ENCODE results near the gene SYT14.
"Not testable (repeated sequence)": the region's sequence is repeated elsewhere in the genome, so short reads cannot be mapped to it uniquely, and the experiment has no call there.

SYT14 gene

GRCh38 chr1:210027994-210028393 lies 90.0 kb downstream of the SYT14 start:
- no peak for DNase-seq

GRCh38 chr1:210031473-210031872 lies 93.5 kb downstream of the SYT14 start:
- DNase-seq: no peak

DNA sequence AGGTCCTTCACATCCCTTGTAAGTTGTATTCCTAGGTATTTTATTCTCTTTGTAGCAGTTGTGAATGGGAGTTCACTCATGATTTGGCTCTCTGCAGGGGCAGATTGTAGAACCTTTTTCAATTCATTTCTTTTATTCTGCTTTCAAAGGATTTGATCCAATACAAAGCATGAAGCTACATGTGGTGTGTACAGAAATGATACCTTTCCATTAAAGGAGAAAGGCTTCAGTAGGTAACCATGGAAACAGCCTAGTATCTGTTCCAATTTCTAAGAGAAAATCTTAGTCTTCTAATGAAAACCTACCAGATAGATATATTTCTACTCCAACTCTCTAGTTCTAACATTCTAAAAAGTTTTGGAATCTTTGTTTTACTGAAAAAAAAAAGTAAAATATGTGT lies 105.0 kb downstream of the SYT14 start:
- DNase-seq: no peak

DNA sequence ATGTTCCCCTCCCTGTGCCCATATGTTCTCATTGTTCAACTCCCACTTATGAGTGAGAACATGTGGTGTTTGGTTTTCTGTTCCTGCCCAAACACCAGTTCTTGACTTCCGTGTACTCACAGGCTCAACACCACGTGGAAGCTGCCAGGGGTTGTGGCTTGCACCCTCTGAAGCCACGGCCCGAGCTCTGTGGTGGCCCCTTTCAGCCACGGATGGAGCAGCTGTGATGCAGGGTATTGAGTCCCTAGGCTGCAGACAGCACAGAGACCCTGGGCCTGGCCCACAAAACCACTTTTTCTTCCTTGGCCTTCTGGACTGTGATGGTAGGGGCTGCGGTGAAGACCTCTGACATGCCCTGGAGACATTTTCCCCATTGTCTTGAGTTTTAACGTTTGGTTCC lies 111.6 kb downstream of the SYT14 start:
- DNase-seq: no peak

DNA sequence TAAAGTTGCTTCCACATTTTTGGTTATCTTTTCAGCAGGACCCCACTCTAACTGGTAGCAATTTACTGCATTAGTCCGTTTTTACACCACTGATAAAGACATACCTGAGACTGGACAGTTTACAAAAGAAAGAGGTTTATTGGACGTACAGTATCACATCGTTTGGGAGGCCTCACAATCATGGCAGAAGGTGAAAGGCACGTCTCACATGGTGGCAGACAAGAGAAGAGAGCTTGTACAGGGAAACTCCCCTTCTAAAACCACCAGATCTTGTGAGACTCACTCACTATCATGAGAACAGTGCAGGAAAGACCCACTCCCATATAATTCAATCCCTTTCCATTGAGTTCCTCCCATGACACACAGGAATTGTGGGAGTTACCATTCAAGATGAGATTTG lies 112.5 kb downstream of the SYT14 start:
- not testable (repeated sequence) for DNase-seq

GRCh38 chr1:210053126-210053525 lies 115.1 kb downstream of the SYT14 start:
- no peak for DNase-seq

DNA sequence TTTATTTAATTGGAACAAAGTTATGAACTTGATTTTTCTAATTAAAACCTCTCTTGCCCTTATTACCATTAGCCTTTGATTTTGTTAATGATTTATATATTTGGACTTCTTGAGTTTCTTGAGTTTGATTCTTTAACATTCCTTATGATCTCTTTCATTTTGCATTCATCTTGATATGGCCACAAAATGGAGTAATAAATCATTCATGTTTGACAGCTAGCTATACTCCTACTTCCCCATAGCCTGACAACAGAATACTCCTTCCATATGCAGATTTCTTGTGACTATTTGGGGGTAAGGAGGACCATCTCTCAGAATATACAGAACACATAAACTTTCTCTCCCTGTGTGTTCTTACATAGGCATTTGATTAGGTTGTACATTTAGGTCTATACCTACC lies 119.6 kb downstream of the SYT14 start:
- no peak for DNase-seq

DNA sequence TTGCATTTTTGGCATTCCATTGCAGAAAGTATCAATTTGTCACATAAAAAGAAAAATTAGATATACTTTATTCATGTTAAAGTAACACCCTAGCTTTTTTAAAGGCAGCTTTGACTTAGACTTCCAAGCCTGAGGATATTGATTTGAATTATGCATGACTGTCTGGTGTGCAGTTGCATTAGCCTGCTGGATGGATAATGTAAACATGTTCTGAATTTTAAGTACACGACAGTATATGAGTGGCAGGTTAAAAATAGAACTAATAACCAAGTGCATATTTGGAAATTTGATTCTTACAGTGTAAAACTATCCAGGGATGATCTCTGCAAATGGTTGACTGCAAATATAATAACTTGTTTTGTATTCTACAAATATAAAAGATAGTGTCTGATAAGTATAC lies 124.0 kb downstream of the SYT14 start:
- no peak for DNase-seq

GRCh38 chr1:210070531-210070930 lies 132.5 kb downstream of the SYT14 start:
- no peak for DNase-seq

DNA sequence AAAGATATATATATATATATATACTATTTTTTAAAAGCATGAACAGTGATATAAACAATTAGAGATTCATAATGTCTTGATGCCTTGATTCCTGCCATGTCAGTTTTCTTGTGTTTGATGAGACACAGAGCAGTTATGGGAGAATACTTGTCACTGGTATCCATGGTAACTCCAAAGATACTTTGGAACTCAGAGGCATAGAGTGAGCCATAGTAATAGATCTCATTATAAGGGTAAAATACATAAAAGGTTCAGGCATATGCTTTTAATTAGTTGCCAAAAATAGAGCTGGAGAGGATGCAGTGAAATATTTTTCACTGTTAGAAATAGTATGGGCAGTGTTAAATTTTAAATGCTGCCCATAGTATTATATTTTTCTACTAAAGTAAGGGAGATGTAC lies 134.1 kb downstream of the SYT14 start:
- no peak for DNase-seq

DNA sequence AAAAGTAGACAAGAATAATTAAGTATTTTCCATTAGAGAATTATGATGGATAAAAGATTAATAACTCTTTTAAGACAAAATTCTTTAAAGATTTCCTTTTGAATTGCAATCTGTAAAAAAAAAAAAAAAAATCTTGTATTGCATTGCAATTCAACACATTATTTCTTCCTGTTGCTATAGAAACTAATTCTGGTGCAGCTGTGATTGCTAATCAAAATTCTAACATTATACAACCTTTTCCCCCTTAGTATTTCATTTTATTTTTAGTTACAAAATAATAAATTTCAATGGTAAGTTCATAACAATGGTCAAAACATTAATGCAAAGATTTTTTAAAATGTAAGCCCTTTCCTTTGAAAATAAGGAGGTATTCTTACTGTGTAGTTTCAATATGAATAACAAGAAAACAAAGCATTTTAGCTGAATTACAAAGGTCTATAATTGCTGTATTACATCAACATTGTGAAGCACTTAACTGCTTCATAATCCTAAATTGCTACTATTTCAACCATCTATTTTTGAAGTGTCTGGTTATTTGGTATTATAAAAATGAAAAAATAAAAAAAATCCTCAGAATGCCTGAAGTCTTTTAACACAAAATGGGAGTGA lies 135.0 kb downstream of the SYT14 start:
- DNase-seq: no peak

DNA sequence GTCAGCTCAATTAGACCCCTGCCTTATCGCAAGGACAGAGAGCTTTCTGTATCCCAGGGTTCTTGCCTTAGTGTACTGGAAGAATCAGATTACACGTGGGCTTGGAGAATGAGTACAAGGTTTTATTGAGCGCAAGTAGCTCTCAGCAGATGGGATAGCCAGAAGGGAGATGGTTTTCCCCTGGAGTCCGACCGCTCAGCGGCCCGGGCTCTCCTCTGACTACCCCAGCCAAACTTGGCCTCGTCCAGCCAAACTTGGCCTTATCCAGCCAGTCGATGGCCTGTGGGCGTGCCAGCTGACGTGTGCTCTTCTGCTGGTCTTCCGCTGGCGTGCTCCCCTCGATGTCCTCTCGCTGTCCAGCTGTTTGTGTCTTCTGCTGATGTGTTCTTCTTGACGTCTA lies 136.9 kb downstream of the SYT14 start:
- no peak for DNase-seq

GRCh38 chr1:210076620-210077019 lies 138.6 kb downstream of the SYT14 start:
- DNase-seq: no peak

GRCh38 chr1:210081494-210081893 lies 143.5 kb downstream of the SYT14 start:
- DNase-seq: no peak

- DNase-seq: no peak
These were observed 147.3 kb downstream of the SYT14 start for GRCh38 chr1:210085359-210085758.

DNA sequence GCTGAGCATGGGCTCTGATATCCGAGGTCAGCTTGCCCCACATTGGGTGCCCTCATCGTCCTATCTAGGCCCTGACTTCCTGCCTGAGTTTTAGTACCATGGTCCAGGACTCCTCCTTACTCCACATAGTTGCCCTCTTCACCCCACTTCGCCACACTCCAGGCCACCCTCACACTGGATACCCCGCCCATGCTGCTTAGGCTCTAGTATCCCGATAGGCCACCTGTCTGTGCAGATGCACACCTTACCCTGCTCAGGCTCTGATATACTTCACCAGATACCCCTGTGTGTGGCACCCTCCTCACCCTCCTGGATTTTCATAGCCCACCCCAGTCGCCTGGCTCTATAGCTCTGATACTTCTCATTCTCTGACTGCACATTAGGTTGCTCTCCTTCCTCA lies 149.0 kb downstream of the SYT14 start:
- no peak for DNase-seq

GRCh38 chr1:210089855-210090254 lies 151.8 kb downstream of the SYT14 start:
- no peak for DNase-seq

DNA sequence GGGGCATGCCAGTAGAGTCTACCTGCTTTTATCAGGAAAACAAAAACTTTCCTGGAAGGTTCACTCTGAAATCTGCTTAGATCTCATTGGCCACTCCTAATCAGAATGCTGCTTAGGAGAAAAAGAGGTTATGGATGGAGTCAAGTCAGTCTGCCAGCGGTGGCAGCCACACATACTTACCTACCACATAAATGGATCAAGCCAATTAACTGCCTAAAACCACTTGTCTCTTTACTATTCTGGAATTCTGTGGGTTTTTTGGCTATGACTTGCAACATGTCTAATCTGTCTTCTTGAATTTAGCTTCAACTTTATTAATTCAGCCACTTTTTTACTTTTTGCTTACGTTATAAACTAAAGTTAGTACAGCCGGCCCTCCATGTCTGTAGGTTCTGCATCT lies 154.3 kb downstream of the SYT14 start:
- DNase-seq: no peak

- DNase-seq: no peak
These were observed 155.4 kb downstream of the SYT14 start for GRCh38 chr1:210093461-210093860.

- no peak for DNase-seq
These were observed 160.3 kb downstream of the SYT14 start for GRCh38 chr1:210098356-210098755.

DNA sequence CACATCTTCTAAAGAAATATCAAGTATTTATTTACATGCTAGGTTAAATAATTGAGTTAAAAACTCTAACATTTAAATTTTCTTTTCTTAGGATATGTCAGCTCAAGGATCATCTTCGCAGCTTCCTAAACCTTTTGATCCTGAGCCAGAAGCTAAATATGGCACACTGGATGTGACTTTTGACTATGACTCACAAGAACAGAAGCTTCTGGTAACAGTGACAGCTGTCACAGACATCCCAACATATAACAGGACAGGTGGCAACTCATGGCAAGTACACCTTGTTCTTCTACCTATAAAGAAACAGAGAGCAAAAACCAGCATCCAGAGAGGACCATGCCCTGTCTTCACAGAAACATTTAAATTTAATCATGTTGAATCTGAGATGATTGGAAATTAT lies 161.9 kb downstream of the SYT14 start:
- DNase-seq: no peak

DNA sequence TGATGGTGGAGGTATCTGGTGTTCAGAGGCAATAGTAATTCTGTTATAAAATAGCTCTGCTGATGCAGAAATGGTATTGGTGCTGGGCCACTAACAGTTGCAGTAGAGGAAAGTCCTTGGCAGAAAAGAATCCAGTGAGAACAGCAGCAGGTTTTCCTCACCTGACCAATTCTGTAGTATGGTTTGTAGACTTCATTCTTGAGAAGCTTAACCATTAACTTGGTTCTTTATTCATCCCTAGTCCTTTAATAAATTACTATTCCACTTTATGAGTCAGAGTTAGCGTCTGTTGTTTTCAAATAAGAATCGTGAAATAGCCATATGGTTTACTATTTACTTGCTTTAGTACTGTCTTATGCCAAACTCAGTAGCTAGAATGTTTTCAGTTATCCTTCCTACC lies 166.1 kb downstream of the SYT14 start:
- no peak for DNase-seq

- not testable (repeated sequence) for DNase-seq
These were observed 174.9 kb downstream of the SYT14 start for GRCh38 chr1:210112906-210113305.

DNA sequence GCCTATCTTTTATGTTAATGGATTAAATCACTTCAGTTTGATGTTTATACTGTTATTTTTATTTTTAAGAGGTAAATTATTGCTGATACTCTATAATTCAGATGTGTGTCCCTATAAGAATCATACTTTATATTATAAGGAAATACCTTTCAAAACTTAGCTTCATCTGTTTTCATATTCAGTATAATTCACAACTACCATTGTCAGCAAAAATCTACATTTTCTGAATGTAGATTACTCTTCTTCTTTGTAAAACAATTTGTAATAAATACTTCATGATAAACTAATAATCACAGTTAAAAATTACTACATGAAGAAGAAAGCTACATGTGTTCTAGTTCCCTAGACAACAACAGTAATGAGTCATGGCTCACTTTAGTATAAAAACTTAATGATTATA lies 179.2 kb downstream of the SYT14 start:
- no peak for DNase-seq

DNA sequence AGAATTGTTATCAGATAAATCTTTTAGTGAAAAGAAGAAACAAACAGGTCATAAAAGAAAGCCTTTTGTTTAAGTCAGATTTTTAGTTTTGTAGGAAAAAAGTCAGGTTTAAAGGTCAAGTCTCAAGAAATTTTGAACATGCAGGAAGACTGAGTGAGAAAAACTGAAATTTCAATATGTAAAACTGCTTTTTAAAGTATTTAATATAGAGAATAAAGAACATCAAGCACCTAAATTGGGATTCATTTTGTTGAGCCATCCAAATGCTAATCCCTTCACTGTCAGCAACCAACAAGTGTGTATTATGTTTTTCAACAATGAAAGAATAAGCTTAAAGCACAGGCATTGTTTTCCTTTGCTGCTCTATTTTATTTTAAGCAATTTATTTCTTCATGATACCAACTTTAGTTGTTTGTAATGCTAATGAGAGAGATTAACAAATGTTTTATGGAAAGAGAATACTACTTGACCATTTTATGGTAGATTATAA lies 179.7 kb downstream of the SYT14 start:
- DNase-seq: no peak

DNA sequence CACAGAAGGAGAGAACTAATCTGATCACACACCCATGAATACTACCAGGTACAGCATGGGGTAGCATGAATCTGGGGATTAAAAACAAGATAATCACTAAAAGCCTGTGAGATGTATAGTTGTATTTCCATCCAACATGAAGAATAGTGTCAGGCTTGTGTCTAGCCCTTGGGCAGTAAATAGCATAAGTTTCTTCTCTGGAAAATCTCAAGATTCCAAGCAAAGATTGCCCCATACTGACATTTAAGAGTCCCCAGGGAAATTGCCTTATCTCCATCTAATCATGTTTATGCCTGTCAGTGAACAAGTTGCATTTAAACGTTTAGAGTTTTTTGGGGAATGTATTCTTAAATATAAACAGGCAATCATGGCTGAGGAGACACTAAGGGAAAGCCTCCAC lies 185.4 kb downstream of the SYT14 start:
- DNase-seq: no peak
